Measurements from ENCODE around the gene GPRIN2. TPM values are rescaled to one million over a fixed set of nuclear protein-coding genes. Genes with fewer than 3 reads are reported as not detected.
"Not testable (repeated sequence)": the region's sequence is repeated elsewhere in the genome, so short reads cannot be mapped to it uniquely, and the experiment has no call there.

GPRIN2 gene
- total and polyA plus RNA-seq, 4 donors = 0.09 to 1.3 (median 0.15) TPM; not detected in 1

- Histone ChIP-seq H3K4me3 (ENCODE audit: low read depth in 1 of 3, low read length in 3 of 3) (no peak overlapping the region), H3K9me3 (ENCODE audit: control insufficient read depth in 4 of 4, low read length in 3 of 4) (no peaks in the 10 kb centered on the region), H3K36me3 (ENCODE audit: control insufficient read depth in 4 of 4, insufficient read depth in 3 of 4, low read depth in 1 of 4, low read length in 3 of 4) (no peaks in the 10 kb centered on the region), H3K9ac (ENCODE audit: low read depth in 1 of 2, low read length in 2 of 2) (no peak overlapping the region), H3K27ac (ENCODE audit: low read depth in 1 of 2, low read length in 2 of 2) (no peak overlapping the region), H3K4me1 (ENCODE audit: control insufficient read depth in 4 of 4, insufficient read depth in 4 of 4, low read length in 3 of 4) (no peaks in the 10 kb centered on the region), H3K27me3 (ENCODE audit: control insufficient read depth in 4 of 4, insufficient read depth in 4 of 4, low read length in 3 of 4) (no peaks in the 10 kb centered on the region)
- no peak for DNase-seq (ENCODE audit: low spot score)
- 91% methylated on average over 18 of the region's 18 CpGs for WGBS
- no peak for TF ChIP-seq HNF4G (IDR thresholded peaks at IDR 0.05)
- no peak for TF ChIP-seq YY1 (IDR thresholded peaks at IDR 0.05)
- TF ChIP-seq FOXA2 (IDR thresholded peaks at IDR 0.05) = no peak
- no peak for TF ChIP-seq GABPA (IDR thresholded peaks at IDR 0.05 in 1 of 2, conservative IDR thresholded peaks at IDR 0.05 in 1 of 2)
- no peak for TF ChIP-seq HNF4A (conservative IDR thresholded peaks at IDR 0.05)
- no peak for TF ChIP-seq FOXA1 (IDR thresholded peaks at IDR 0.05)
- TF ChIP-seq RXRA (IDR thresholded peaks at IDR 0.05) = no peak
- TF ChIP-seq JUND (IDR thresholded peaks at IDR 0.05) = no peak
- TF ChIP-seq ZBTB33 (IDR thresholded peaks at IDR 0.05) = no peak
- TF ChIP-seq MAX (IDR thresholded peaks at IDR 0.05) = no peak
- TF ChIP-seq ATF3 (IDR thresholded peaks at IDR 0.05) = no peak
- no peak for TF ChIP-seq EGR1 (IDR thresholded peaks at IDR 0.05; ENCODE audit: low read depth in 2 of 2)
- no peak for TF ChIP-seq NR2F2 (IDR thresholded peaks at IDR 0.05)
- no peak for TF ChIP-seq RAD21 (IDR thresholded peaks at IDR 0.05)
- TF ChIP-seq REST (IDR thresholded peaks at IDR 0.05) = no peak
- no peak for TF ChIP-seq TAF1 (conservative IDR thresholded peaks at IDR 0.05)
- no peak for TF ChIP-seq CTCF (IDR thresholded peaks at IDR 0.05; ENCODE audit: low read depth, low read length, missing input control)
- TF ChIP-seq SP1 (IDR thresholded peaks at IDR 0.05) = no peak
Measured at GRCh38 chr10:46530249-46531186, 25.9 kb downstream of the GPRIN2 start.

- H3K9ac ChIP-seq (ENCODE audit: low read depth in 1 of 2, low read length in 2 of 2); H3K4me3 ChIP-seq (ENCODE audit: low read depth in 1 of 3, low read length in 3 of 3); DNase-seq (ENCODE audit: low spot score); H3K27ac ChIP-seq (ENCODE audit: low read depth in 1 of 2, low read length in 2 of 2); H3K9me3 ChIP-seq (ENCODE audit: control insufficient read depth in 4 of 4, low read length in 3 of 4); H3K27me3 ChIP-seq (ENCODE audit: control insufficient read depth in 4 of 4, insufficient read depth in 4 of 4, low read length in 3 of 4); H3K4me1 ChIP-seq (ENCODE audit: control insufficient read depth in 4 of 4, insufficient read depth in 4 of 4, low read length in 3 of 4); H3K36me3 ChIP-seq (ENCODE audit: control insufficient read depth in 4 of 4, insufficient read depth in 3 of 4, low read depth in 1 of 4, low read length in 3 of 4): not testable (repeated sequence)
- 88% methylated on average over 7 of the region's 7 CpGs for WGBS
Measured at GRCh38 chr10:46529742-46530141, 26.7 kb downstream of the GPRIN2 start.

All from liver (tissue), 9 donors.